Keratinocyte (primary cell): ENCODE results near the gene NXN.

Experiments
- EZH2 ChIP-seq: IDR thresholded peaks from one replicate; pipeline ENCODE4 v1.6.1; 2012; ENCODE audit warnings: inconsistent platforms, mild to moderate bottlenecking, low read length, moderate library complexity
- TF ChIP-seq, protein P1 (sequence below), 3 experiments: IDR thresholded peaks in 1 of 3; conservative IDR thresholded peaks in 1 of 3; optimal IDR thresholded peaks in 1 of 3; 2 replicates in 2 of 3; 3 replicates in 1 of 3; pipeline versions ENCODE3 to v1.5.1; 2011; ENCODE audit warnings: low read length in 3 of 3, mild to moderate bottlenecking in 3 of 3, moderate library complexity in 2 of 3, control low read depth in 1 of 3, inconsistent platforms in 1 of 3; ENCODE audit not compliant: insufficient read depth in 2 of 3; ENCODE audit errors: extremely low read depth in 1 of 3

DNA sequence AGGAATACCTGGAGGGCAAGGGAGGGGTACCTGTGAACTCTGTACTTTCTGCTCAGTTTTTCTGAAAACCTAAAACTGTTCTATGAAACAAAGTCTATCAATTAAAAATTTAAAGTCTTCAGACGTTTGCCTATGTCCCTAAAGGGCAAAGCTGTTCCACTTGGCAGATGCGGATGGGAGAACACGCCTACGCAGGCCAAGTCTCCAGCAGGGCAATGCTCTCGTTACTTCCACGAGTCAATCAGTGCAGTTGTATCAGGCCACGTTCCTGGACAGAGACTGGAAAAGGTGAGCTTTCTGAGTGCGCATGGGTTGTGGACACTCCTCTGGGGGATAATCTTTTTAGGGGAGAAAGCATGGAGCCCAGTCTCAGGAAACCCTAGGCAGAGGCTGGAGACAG lies 86.6 kb downstream of the NXN start:
- TF ChIP-seq, protein P1, sequence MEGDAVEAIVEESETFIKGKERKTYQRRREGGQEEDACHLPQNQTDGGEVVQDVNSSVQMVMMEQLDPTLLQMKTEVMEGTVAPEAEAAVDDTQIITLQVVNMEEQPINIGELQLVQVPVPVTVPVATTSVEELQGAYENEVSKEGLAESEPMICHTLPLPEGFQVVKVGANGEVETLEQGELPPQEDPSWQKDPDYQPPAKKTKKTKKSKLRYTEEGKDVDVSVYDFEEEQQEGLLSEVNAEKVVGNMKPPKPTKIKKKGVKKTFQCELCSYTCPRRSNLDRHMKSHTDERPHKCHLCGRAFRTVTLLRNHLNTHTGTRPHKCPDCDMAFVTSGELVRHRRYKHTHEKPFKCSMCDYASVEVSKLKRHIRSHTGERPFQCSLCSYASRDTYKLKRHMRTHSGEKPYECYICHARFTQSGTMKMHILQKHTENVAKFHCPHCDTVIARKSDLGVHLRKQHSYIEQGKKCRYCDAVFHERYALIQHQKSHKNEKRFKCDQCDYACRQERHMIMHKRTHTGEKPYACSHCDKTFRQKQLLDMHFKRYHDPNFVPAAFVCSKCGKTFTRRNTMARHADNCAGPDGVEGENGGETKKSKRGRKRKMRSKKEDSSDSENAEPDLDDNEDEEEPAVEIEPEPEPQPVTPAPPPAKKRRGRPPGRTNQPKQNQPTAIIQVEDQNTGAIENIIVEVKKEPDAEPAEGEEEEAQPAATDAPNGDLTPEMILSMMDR (optimal IDR thresholded peaks at IDR 0.05 in 1 of 3, IDR thresholded peaks at IDR 0.05 in 1 of 3, conservative IDR thresholded peaks at IDR 0.05 in 1 of 3; ENCODE audit: extremely low read depth in 1 of 3, insufficient read depth in 2 of 3, low read length in 3 of 3): no peak
- TF ChIP-seq EZH2: no peak
